GM19397 (cell line): ENCODE measurements around the gene GRB10.

Source experiments
- ATAC-seq: cut with Tn5 transposase; IDR thresholded peaks from one replicate; pipeline ENCODE4 v1.9.1; 2021; ENCODE audit warnings: mild to moderate bottlenecking, moderate library complexity; ENCODE audit not compliant: unreplicated experiment

GRB10 gene

GRCh38 chr7:50674896-50675835 is 107.5 kb downstream of the GRB10 start:
- no peak for ATAC-seq

GRCh38 chr7:50674299-50674698 is 108.4 kb downstream of the GRB10 start:
- ATAC-seq = no peak

GRCh38 chr7:50673096-50673495 is 109.6 kb downstream of the GRB10 start:
- ATAC-seq = no peak

- no peak for ATAC-seq
Observed at GRCh38 chr7:50672045-50672444, 110.7 kb downstream of the GRB10 start.

- ATAC-seq = no peak
Observed at GRCh38 chr7:50671386-50671785, 111.3 kb downstream of the GRB10 start.

GRCh38 chr7:50669890-50670289 is 112.8 kb downstream of the GRB10 start:
- no peak for ATAC-seq

- ATAC-seq = no peak
Observed at GRCh38 chr7:50667789-50668226, 114.9 kb downstream of the GRB10 start.

- ATAC-seq = no peak
Observed at GRCh38 chr7:50667338-50667737, 115.4 kb downstream of the GRB10 start.

- no peak for ATAC-seq
Observed at GRCh38 chr7:50666124-50666496, 116.6 kb downstream of the GRB10 start.

- no peak for ATAC-seq
Observed at GRCh38 chr7:50665403-50666123, 117.1 kb downstream of the GRB10 start.

- no peak for ATAC-seq
Observed at GRCh38 chr7:50664937-50665336, 117.8 kb downstream of the GRB10 start.

- ATAC-seq = peak; percentile 42
Observed at GRCh38 chr7:50664461-50664922, 118.2 kb downstream of the GRB10 start.

GRCh38 chr7:50663396-50664102 is 119.1 kb downstream of the GRB10 start:
- ATAC-seq = no peak

GRCh38 chr7:50662996-50663395 is 119.7 kb downstream of the GRB10 start:
- no peak for ATAC-seq

GRCh38 chr7:50662041-50662694 is 120.5 kb downstream of the GRB10 start:
- ATAC-seq = peak; percentile 8

- peak; percentile 69 for ATAC-seq
Observed at GRCh38 chr7:50661345-50662040, 121.2 kb downstream of the GRB10 start.

- ATAC-seq = no peak
Observed at GRCh38 chr7:50660830-50661175, 121.9 kb downstream of the GRB10 start.

GRCh38 chr7:50660040-50660829 is 122.5 kb downstream of the GRB10 start:
- ATAC-seq = peak; percentile 18

- no peak for ATAC-seq
Observed at GRCh38 chr7:50659329-50659965, 123.2 kb downstream of the GRB10 start.
